ENCODE results near the gene PARG. TPM values are rescaled to one million over a fixed set of nuclear protein-coding genes. Genes with fewer than 3 reads are reported as not detected.

The PARG gene
- total RNA-seq, 4 donors from 2014 or later = 18.9 to 28.2 (median 26.6) TPM

DNA sequence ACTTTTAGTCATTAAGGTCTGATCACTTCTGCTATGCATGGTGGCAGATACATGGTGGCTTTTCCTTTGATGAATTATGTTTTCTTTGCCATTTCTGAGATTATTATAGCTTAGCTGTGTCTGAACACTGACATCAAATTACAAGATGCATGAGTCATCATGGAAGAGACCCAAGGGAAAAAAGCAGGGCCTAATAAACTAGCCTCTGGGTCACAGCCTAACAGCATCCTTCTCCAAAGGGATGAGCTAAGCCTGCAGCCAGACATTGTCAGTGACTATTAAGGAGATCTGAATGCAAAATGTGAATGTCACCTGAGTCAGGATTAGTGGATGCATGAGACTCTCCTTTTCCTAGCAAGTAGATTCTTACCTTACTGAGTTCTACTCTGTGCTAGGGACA, 160.6 kb downstream of the PARG start:
- no peak for TF ChIP-seq CTCF (IDR thresholded peaks at IDR 0.05; ENCODE audit: low read depth)

GRCh38 chr10:49778197-49778596, 163.6 kb downstream of the PARG start:
- TF ChIP-seq CTCF (IDR thresholded peaks at IDR 0.05; ENCODE audit: low read depth) = no peak

DNA sequence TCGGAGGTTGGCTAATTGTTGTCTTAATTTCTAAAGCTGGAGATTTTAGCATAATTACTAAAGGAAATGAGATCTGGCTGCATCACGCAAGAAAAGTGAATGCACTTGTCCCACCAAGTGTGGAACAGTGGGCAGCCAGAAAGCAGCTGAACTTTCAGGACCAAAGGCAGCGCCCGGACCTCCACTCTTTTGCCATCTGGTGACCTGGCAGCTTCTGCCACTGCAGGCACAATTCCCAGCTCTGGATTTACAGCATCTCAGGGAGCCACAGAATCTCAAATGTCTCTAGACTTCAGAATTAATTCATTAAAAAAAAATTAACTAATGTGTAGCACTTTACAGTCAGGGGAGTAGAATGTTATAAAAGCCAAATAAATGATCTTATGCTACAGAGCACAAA, 165.0 kb downstream of the PARG start:
- TF ChIP-seq CTCF (IDR thresholded peaks at IDR 0.05; ENCODE audit: low read depth) = no peak

DNA sequence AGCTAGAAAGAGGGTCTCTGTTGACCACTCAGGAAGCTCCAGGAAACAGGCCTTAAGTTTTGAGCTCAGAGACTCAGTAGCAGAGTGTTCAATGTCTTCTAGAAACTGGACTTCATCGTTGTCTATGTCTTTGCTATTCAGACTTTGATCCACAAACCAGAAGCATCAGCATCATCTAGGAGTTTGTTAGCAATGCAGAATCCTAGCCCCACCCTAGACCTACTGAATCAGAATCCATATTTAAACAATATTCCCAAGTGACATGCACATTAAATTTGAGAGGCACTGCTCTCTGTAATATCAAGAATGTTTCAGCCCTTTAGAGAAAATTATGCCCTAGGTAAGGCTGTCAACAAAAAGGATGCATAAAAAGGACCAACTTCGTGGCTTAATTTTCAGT, 166.8 kb downstream of the PARG start:
- no peak for TF ChIP-seq CTCF (IDR thresholded peaks at IDR 0.05; ENCODE audit: low read depth)

DNA sequence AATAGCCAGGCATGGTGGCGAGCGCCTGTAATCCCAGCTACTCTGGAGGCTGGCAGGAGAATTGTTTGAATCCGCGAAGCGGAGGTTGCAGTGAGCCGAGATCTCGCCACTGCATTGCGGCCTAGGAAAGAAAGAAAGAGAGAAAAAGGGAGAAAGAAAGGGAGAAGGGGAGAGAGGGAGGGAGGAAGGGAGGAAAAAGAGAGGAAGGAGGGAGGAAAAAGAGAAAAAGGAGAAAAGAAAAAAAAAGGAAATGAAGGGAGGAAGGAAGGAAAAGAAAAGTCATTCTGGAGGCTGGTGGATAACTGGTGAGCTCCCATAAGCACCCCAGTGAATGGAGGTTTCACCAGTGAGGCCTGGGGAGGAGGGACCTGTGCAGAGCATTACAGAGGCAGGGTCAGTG, 172.1 kb downstream of the PARG start:
- TF ChIP-seq CTCF (IDR thresholded peaks at IDR 0.05; ENCODE audit: low read depth) = no peak

GRCh38 chr10:49768731-49769130, 173.1 kb downstream of the PARG start:
- no peak for TF ChIP-seq CTCF (IDR thresholded peaks at IDR 0.05; ENCODE audit: low read depth)

GRCh38 chr10:49768329-49768728, 173.5 kb downstream of the PARG start:
- TF ChIP-seq CTCF (IDR thresholded peaks at IDR 0.05; ENCODE audit: low read depth) = no peak

Small RNAs within 50 kb of the gene (small RNA-seq; reads per million reads assigned to genes)
- gene RNA5SP317 = not detected
- gene SNORA74C-2 = not detected

Other genes with a start within 250 kb of the PARG start
- not detected for gene OGDHL, start 179.7 kb downstream of the PARG start, total RNA-seq
- 10 to 100 TPM; 11.2 to 22.0 (median 13.9) TPM for gene TIMM23B, start within 50 bp of the PARG start, total RNA-seq
- gene AGAP6, start 46.4 kb upstream of the PARG start, total RNA-seq = 10 to 100 TPM; 11.4 to 19.4 (median 15.7) TPM
- gene WASHC2A, start 125.9 kb upstream of the PARG start, total RNA-seq = 10 to 100 TPM; 38.1 to 52.9 (median 42.2) TPM